HG02759 (cell line): Measurements from ENCODE around the gene MYL5.
"Not testable (repeated sequence)": the region's sequence is repeated elsewhere in the genome, so short reads cannot be mapped to it uniquely, and the experiment has no call there.

ENCODE experiments used
- ATAC-seq: cut with Tn5 transposase; IDR thresholded peaks from one replicate; pipeline ENCODE4 v1.9.1; 2021; ENCODE audit warnings: mild to moderate bottlenecking, moderate library complexity; ENCODE audit not compliant: unreplicated experiment

Gene MYL5

GRCh38 chr4:656436-657337 is 17.7 kb upstream of the MYL5 start:
- ATAC-seq: no peak

- no peak for ATAC-seq
These were observed 17.0 kb upstream of the MYL5 start for GRCh38 chr4:657338-657833.

- no peak for ATAC-seq
These were observed 16.3 kb upstream of the MYL5 start for GRCh38 chr4:657834-658667.

- ATAC-seq: no peak
These were observed 15.4 kb upstream of the MYL5 start for GRCh38 chr4:658681-659667.

- no peak for ATAC-seq
These were observed 14.5 kb upstream of the MYL5 start for GRCh38 chr4:659851-660250.

GRCh38 chr4:660401-660800 is 13.9 kb upstream of the MYL5 start:
- ATAC-seq: no peak

GRCh38 chr4:661231-661630 is 13.1 kb upstream of the MYL5 start:
- no peak for ATAC-seq

GRCh38 chr4:661881-662761 is 12.2 kb upstream of the MYL5 start:
- ATAC-seq: no peak

GRCh38 chr4:663046-663437 is 11.3 kb upstream of the MYL5 start:
- ATAC-seq: no peak

- ATAC-seq: peak; percentile 83
These were observed 10.6 kb upstream of the MYL5 start for GRCh38 chr4:663438-664428.

- ATAC-seq: no peak
These were observed 9.6 kb upstream of the MYL5 start for GRCh38 chr4:664713-665231.

GRCh38 chr4:665381-665750 is 9.0 kb upstream of the MYL5 start:
- no peak for ATAC-seq

- ATAC-seq: no peak
These were observed 8.4 kb upstream of the MYL5 start for GRCh38 chr4:665751-666435.

GRCh38 chr4:666436-666810 is 7.9 kb upstream of the MYL5 start:
- ATAC-seq: no peak

GRCh38 chr4:666822-667544 is 7.4 kb upstream of the MYL5 start:
- no peak for ATAC-seq

- no peak for ATAC-seq
These were observed 6.8 kb upstream of the MYL5 start for GRCh38 chr4:667545-667925.

GRCh38 chr4:668219-668618 is 6.1 kb upstream of the MYL5 start:
- ATAC-seq: not testable (repeated sequence)
